Neural crest cell (in vitro differentiated cells): Measurements from ENCODE around the gene SARDH. TPM values are rescaled to one million over a fixed set of nuclear protein-coding genes. Genes with fewer than 3 reads are reported as not detected.

Experiments used
- DNase-seq: peaks from one replicate; pipeline ENCODE4 v3.0.0; 2021; ENCODE audit warnings: low read depth, mixed read lengths, low spot score
- H3K27ac Mint-ChIP-seq: one replicate; pipeline ENCODE4 v1.8.0; 2021; ENCODE audit warnings: mild to moderate bottlenecking, mixed read lengths; ENCODE audit not compliant: unreplicated experiment
- H3K27me3 Mint-ChIP-seq: 2 replicates; pipeline ENCODE4 v1.8.0; 2021; ENCODE audit warnings: low read depth, mild to moderate bottlenecking, mixed read lengths
- H3K36me3 Mint-ChIP-seq: 2 replicates; pipeline ENCODE4 v1.8.0; 2021; ENCODE audit warnings: low read depth, mild to moderate bottlenecking, mixed read lengths
- H3K4me1 Mint-ChIP-seq: 2 replicates; pipeline ENCODE4 v1.8.0; 2021; ENCODE audit warnings: mixed read lengths
- H3K4me3 Mint-ChIP-seq: one replicate; pipeline ENCODE4 v1.8.0; 2021; ENCODE audit warnings: mild to moderate bottlenecking, mixed read lengths
- H3K9me3 Mint-ChIP-seq: 2 replicates; pipeline ENCODE4 v1.8.0; 2021; ENCODE audit warnings: mixed read lengths
- total RNA-seq: library from RNA; stranded (reverse); gene quantifications from 2 replicates; pipeline ENCODE4 v1.2.1, GENCODE V29; 2021
- TF ChIP-seq, protein P1 (sequence below): fragments of 200-600 bp; sonication (generic); conservative IDR thresholded peaks from 2 replicates; pipeline ENCODE4 v1.5.0; 2021; ENCODE audit warnings: antibody characterized with exemption, mild to moderate bottlenecking

SARDH gene
- total RNA-seq, 1 donor from 2014 or later = 4.5 TPM

DNA sequence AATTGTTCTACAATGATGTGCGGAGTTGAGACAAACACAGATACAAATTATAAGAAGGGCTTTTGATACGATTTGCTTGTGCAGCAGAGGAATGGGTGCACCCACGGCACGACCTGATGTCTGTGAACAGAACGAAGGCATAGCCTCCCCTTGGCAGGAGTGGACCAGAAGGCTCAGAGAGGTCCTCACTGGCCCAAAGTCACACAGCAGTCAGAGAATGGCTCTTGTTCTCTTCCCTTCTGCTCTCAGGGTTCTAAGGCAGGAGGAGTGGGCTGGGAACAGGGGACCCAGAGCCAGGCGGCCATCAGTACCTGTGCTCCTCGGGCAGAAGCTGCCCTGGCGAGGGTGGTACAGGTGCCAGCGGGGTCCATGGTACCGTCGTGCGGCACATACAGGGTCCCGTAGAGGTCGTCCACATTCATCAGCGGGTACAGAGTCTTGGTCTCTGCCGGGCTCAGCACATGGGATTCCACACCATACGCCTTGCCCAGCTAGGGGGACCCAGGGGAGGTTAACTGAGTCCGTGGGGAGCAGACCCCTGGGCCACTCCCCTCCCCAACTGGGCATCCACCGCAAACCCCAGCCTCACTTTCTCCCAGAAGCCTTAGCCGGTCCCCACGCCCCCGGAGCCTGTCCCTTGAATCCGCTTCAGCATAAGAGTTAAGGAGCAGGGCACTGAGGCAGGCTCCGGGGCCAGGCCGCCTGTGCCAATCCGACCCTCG is 7.0 kb downstream of the SARDH start:
- Mint-ChIP-seq H3K9me3 (no peaks in the 10 kb centered on the region), H3K36me3 (no peaks in the 10 kb centered on the region), H3K4me1 (peaks cover 4% of the 10 kb centered on the region), H3K27ac (no peak overlapping the region), H3K27me3 (no peaks in the 10 kb centered on the region), H3K4me3 (no peak overlapping the region)
- DNase-seq = no peak
- TF ChIP-seq, protein P1, sequence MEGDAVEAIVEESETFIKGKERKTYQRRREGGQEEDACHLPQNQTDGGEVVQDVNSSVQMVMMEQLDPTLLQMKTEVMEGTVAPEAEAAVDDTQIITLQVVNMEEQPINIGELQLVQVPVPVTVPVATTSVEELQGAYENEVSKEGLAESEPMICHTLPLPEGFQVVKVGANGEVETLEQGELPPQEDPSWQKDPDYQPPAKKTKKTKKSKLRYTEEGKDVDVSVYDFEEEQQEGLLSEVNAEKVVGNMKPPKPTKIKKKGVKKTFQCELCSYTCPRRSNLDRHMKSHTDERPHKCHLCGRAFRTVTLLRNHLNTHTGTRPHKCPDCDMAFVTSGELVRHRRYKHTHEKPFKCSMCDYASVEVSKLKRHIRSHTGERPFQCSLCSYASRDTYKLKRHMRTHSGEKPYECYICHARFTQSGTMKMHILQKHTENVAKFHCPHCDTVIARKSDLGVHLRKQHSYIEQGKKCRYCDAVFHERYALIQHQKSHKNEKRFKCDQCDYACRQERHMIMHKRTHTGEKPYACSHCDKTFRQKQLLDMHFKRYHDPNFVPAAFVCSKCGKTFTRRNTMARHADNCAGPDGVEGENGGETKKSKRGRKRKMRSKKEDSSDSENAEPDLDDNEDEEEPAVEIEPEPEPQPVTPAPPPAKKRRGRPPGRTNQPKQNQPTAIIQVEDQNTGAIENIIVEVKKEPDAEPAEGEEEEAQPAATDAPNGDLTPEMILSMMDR = no peak

GRCh38 chr9:133729617-133730281 is 8.4 kb downstream of the SARDH start:
- Mint-ChIP-seq H3K27me3 (peaks cover 3% of the 10 kb centered on the region), H3K4me1 (no peaks in the 10 kb centered on the region), H3K36me3 (no peaks in the 10 kb centered on the region), H3K27ac (no peak overlapping the region), H3K4me3 (no peak overlapping the region), H3K9me3 (no peaks in the 10 kb centered on the region)
- TF ChIP-seq, protein P1 = no peak
- DNase-seq = no peak

- DNase-seq = no peak
- Mint-ChIP-seq H3K27me3 (peaks cover 3% of the 10 kb centered on the region), H3K4me1 (no peaks in the 10 kb centered on the region), H3K27ac (no peak overlapping the region), H3K36me3 (no peaks in the 10 kb centered on the region), H3K4me3 (no peak overlapping the region), H3K9me3 (peaks cover 2% of the 10 kb centered on the region)
- TF ChIP-seq, protein P1 = no peak
Observed at GRCh38 chr9:133728856-133729616, 9.1 kb downstream of the SARDH start.

- Mint-ChIP-seq H3K9me3 (peaks cover 6% of the 10 kb centered on the region), H3K27ac (no peak overlapping the region), H3K36me3 (no peaks in the 10 kb centered on the region), H3K27me3 (peaks cover 3% of the 10 kb centered on the region), H3K4me3 (no peak overlapping the region), H3K4me1 (no peaks in the 10 kb centered on the region)
- DNase-seq = no peak
- TF ChIP-seq, protein P1 = no peak
Observed at GRCh38 chr9:133727876-133728441, 10.2 kb downstream of the SARDH start.

- no peak for DNase-seq
- no peaks in the 10 kb centered on the region for H3K36me3 Mint-ChIP-seq
- no peaks in the 10 kb centered on the region for H3K4me1 Mint-ChIP-seq
- H3K9me3 Mint-ChIP-seq = peaks cover 6% of the 10 kb centered on the region
- H3K27ac Mint-ChIP-seq = no peak overlapping the region
- TF ChIP-seq, protein P1 = peak; percentile 31
- H3K27me3 Mint-ChIP-seq = peaks cover 3% of the 10 kb centered on the region
- H3K4me3 Mint-ChIP-seq = no peak overlapping the region
Observed at GRCh38 chr9:133727277-133727875, 10.8 kb downstream of the SARDH start.
